Neuron (in vitro differentiated cells): Measurements from ENCODE around the gene COASY.
"Not testable (repeated sequence)": the region's sequence is repeated elsewhere in the genome, so short reads cannot be mapped to it uniquely, and the experiment has no call there.

ENCODE experiments used
- H2AFZ ChIP-seq: one replicate; pipeline ENCODE4 v1.6.1; 2013; ENCODE audit warnings: low read depth, mild to moderate bottlenecking, inconsistent platforms, low read length, moderate library complexity
- H3K27me3 ChIP-seq: one replicate; pipeline ENCODE4 v1.6.1; 2013; ENCODE audit warnings: low read length; ENCODE audit not compliant: insufficient read depth
- H3K36me3 ChIP-seq: one replicate; pipeline ENCODE4 v1.6.1; 2013; ENCODE audit warnings: low read length; ENCODE audit not compliant: insufficient read depth
- H3K4me1 ChIP-seq: one replicate; pipeline ENCODE4 v1.6.1; 2013; ENCODE audit warnings: low read length; ENCODE audit not compliant: insufficient read depth
- H3K4me3 ChIP-seq: 2 replicates; pipeline ENCODE4 v1.5.1; 2013; ENCODE audit warnings: mild to moderate bottlenecking, low read length, moderate library complexity
- H3K9me3 ChIP-seq: one replicate; pipeline ENCODE4 v1.6.1; 2013; ENCODE audit warnings: low read length

Gene COASY

DNA sequence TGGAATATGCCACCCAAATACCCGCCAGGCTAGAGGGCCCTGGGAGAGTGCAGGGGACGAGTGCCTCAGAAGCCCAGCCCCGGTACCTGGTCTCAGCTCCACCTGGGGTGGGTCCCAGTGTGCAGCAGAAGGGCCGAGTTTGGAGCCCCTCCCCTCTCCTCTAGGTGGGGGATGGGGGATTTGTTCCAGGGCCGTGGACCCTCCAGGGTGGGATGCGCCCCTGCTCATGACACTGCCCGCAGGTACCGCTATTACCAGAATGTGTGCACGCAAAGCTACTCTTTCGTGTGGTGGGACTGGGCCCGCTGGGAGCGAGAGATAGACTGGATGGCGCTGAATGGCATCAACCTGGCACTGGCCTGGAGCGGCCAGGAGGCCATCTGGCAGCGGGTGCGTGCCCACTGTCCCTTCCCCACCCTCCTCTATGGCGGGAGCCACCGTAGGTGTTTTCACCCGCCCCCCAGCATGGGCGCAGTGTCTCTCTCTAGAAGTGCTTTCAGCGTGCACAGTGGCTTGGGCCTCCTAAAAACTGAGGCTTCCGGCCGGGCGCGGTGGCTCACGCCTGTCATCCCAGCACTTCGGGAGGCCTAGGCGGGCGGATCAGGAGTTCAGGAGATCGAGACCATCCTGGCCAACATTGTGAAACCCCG lies 24.7 kb upstream of the COASY start:
- H3K27me3 ChIP-seq, result no peaks in the 10 kb centered on the region
- H3K9me3 ChIP-seq, result no peaks in the 10 kb centered on the region
- H3K36me3 ChIP-seq, result peaks cover 10% of the 10 kb centered on the region
- H2AFZ ChIP-seq, result no peak overlapping the region
- H3K4me1 ChIP-seq, result peaks cover 21% of the 10 kb centered on the region
- H3K4me3 ChIP-seq, result peak overlapping the region; percentile 52

DNA sequence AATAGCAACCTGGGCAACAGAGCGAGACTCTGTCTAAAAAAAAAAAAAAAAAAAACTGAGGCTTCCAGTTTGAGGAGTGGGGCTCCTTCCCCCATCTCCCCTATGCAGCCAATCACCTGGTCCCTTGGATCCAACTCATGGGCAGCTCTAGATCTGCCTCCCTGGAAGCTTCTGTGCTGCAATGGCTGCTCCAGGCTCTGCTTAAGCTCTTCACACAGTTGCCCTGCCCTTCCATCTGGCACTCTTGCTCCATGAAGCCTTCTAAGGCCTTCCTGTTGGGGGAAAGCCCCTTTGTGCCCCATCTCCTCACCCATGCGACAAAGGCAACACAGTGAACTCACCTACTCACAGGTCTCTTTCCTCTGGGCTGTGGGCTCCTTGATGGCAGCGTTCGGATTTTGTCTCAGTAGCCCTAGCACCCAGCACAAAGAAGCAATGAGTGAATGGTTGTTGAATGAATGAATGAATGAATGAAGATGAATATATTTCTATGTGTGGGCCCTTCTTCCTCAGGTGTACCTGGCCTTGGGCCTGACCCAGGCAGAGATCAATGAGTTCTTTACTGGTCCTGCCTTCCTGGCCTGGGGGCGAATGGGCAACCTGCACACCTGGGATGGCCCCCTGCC lies 24.0 kb upstream of the COASY start:
- peaks cover 21% of the 10 kb centered on the region for H3K4me1 ChIP-seq
- no peak overlapping the region for H3K4me3 ChIP-seq
- H2AFZ ChIP-seq, result no peak overlapping the region
- H3K9me3 ChIP-seq, result no peaks in the 10 kb centered on the region
- H3K27me3 ChIP-seq, result no peaks in the 10 kb centered on the region
- H3K36me3 ChIP-seq, result peaks cover 13% of the 10 kb centered on the region

- Histone ChIP-seq H3K9me3 (no peaks in the 10 kb centered on the region), H3K4me1 (peaks cover 21% of the 10 kb centered on the region), H3K4me3 (no peak overlapping the region), H3K36me3 (peaks cover 15% of the 10 kb centered on the region), H3K27me3 (no peaks in the 10 kb centered on the region), H2AFZ (no peak overlapping the region)
Measured at GRCh38 chr17:42538482-42538881, 23.5 kb upstream of the COASY start.

DNA sequence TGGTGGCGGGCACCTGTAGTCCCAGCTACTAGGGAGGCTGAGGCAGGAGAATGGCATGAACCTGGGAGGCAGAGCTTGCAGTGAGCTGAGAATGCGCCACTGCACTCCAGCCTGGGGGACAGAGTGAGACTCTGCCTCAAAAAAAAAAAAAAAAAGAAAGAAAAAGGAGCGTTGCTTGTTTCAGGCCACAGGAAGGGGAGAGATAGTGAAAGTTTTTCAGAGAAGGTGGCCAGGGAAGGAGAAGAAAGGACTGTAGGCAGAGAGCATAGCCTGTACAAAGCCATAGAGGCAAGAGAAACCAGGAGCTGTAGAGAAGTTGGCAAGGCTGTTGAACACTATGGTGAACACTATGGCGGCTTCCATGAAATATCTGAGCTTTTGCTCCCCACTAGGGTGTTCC lies 21.4 kb upstream of the COASY start:
- not testable (repeated sequence) for H3K9me3 ChIP-seq, H2AFZ ChIP-seq, H3K4me3 ChIP-seq, H3K27me3 ChIP-seq
- peaks cover 12% of the 10 kb centered on the region for H3K4me1 ChIP-seq
- peaks cover 19% of the 10 kb centered on the region for H3K36me3 ChIP-seq

DNA sequence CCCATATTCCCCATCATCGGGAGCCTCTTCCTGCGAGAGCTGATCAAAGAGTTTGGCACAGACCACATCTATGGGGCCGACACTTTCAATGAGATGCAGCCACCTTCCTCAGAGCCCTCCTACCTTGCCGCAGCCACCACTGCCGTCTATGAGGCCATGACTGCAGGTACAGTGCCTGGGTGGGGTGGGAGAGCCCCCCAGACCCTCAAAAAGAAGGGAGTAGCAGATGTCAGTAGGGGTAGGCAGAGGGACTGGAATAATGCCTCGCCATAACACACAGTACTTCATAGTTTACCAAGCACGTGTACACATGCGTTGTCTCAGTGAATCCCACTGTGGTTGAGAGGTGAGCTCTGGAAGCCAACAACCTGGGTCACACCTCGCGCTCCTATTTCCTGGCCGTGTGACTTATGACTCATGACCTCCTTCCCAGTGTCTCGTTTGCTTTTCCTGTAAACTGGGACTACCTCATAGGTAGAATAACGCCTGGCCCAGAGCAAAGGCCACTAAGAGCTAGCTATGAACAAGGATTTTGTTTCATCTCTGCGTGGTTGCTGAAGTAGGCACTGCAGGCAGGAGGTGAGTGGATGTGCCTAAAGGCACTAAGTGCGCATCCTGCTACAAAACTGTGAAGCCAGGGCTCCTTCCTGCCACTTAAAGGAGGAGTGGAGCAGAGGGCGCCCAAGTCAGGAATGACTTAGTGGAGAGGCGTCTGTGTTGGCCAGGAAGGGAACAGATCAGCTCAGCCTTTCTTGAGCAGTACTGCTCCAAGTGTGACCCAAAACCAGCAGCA lies 20.7 kb upstream of the COASY start:
- Histone ChIP-seq H2AFZ (no peak overlapping the region), H3K36me3 (peaks cover 19% of the 10 kb centered on the region), H3K4me3 (no peak overlapping the region), H3K4me1 (peaks cover 9% of the 10 kb centered on the region), H3K9me3 (no peaks in the 10 kb centered on the region), H3K27me3 (no peaks in the 10 kb centered on the region)

- Histone ChIP-seq H2AFZ (no peak overlapping the region), H3K9me3 (no peaks in the 10 kb centered on the region), H3K4me3 (no peak overlapping the region), H3K27me3 (no peaks in the 10 kb centered on the region), H3K36me3 (peaks cover 19% of the 10 kb centered on the region), H3K4me1 (no peaks in the 10 kb centered on the region)
Measured at GRCh38 chr17:42543190-42544079, 18.5 kb upstream of the COASY start.

DNA sequence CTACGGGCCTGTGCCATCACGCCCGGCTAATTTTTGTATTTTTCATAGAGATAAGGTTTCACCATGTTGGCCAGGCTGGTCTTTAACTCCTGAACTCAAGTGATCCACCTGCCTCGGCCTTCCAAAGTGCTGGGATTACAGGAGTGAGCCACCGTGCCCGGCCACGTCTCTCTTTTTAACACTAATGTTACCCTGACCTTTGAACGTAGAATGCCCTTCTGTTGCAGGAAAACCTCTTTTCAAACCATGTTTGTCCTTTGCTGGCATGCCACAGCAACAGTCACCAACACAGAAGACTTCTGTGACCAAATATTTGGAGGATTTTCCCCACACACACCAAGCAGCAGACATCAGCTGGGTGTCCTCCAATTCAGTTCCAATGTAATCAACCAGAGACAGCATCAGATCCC lies 17.1 kb upstream of the COASY start:
- Histone ChIP-seq H3K9me3 (no peaks in the 10 kb centered on the region), H3K4me3 (no peak overlapping the region), H3K36me3 (peaks cover 12% of the 10 kb centered on the region), H2AFZ (no peak overlapping the region), H3K27me3 (no peaks in the 10 kb centered on the region), H3K4me1 (no peaks in the 10 kb centered on the region)

GRCh38 chr17:42545755-42546505 lies 16.0 kb upstream of the COASY start:
- H3K4me1 ChIP-seq, H3K27me3 ChIP-seq, H3K9me3 ChIP-seq, H2AFZ ChIP-seq, H3K4me3 ChIP-seq: not testable (repeated sequence)
- H3K36me3 ChIP-seq, result peaks cover 12% of the 10 kb centered on the region

DNA sequence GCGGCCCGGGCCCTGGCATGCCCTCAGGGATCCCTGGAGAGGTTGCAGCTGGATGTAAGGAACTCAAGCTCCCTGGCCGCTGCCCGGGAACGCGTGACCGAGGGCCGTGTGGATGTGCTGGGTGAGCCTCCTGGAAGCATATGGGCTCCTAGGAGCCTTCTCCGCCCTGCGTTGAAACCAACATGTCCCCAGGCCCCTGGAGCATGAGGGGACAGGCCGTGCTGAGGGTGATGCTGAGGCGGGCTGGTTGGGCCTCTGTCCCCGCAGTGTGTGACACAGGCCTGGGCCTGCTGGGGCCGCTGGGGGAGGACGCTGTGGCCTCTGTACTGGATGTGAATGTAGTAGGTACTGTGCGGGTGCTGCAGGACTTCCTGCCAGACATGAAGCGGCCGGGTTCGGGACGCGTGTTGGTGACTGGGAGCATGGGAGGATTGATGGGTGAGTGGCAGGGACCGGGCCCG lies 14.9 kb upstream of the COASY start:
- H3K4me1 ChIP-seq, result no peaks in the 10 kb centered on the region
- H2AFZ ChIP-seq, result no peak overlapping the region
- no peak overlapping the region for H3K4me3 ChIP-seq
- H3K9me3 ChIP-seq, result no peaks in the 10 kb centered on the region
- H3K36me3 ChIP-seq, result peaks cover 11% of the 10 kb centered on the region
- no peaks in the 10 kb centered on the region for H3K27me3 ChIP-seq

DNA sequence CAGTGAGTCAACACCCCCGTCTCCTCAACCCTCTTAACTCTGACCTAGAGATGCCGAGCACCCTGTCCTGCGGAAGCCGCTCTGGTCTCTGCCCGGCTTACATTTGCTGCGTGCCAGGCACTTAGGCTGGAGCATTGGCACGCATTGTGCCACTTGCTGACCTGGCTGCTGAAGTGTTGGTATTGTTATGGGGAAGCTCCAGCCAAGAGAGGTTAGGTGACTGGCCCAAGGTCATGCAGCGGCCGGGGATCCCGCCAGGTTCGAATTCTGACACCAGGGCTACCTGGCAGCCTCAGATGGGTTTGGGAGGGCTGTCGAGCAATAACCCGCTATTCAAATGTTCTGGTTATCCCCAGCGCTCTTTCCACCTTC lies 14.3 kb upstream of the COASY start:
- H3K36me3 ChIP-seq, result peaks cover 11% of the 10 kb centered on the region
- H3K4me3 ChIP-seq, result no peak overlapping the region
- H3K27me3 ChIP-seq, result no peaks in the 10 kb centered on the region

DNA sequence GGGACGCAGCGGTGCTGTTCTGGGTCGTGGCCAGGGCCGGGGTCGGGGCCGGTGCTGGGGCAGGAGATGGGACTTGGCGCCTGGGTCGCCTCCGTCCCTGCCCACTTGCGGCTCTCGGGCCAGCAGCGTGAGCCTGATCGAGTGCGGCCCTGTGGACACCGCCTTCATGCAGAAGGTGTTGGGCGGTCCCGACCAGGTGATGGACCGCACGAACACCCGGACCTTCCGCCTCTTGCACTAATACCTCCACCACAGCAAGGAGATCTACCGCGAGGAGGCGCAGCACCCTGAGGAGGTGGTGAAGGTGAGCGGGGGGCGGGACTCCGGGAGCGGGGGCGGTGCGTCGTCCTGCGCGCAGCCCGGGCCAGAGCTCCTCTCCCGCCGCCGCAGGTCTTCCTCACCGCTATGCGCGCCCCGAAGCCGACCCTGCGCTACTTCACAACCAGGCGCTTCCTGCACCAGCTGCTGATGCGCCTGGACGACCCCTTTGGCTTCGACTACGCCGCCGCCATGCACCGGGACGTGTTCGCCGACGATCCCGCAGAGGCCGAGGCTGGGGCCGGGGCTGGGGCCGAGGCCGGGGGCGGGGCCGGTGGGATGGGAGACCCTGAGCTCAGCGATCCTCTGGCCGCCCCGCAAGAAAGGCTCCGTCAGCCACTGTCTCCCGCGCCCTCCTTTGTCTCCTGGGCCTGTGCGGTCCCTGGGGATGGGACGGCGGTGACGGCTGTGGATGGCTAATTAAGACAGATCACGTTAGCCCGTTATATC lies 13.7 kb upstream of the COASY start:
- H3K4me1 ChIP-seq, result no peaks in the 10 kb centered on the region
- no peaks in the 10 kb centered on the region for H3K9me3 ChIP-seq
- no peak overlapping the region for H2AFZ ChIP-seq
- no peaks in the 10 kb centered on the region for H3K27me3 ChIP-seq
- H3K36me3 ChIP-seq, result peaks cover 11% of the 10 kb centered on the region
- no peak overlapping the region for H3K4me3 ChIP-seq

More for the DNA sequence above, 14.3 kb upstream of the COASY start:
- Histone ChIP-seq H3K9me3 (no peaks in the 10 kb centered on the region), H3K4me1 (no peaks in the 10 kb centered on the region), H2AFZ (no peak overlapping the region)
